ENCODE data around the gene DOK5.

The DOK5 gene

DNA sequence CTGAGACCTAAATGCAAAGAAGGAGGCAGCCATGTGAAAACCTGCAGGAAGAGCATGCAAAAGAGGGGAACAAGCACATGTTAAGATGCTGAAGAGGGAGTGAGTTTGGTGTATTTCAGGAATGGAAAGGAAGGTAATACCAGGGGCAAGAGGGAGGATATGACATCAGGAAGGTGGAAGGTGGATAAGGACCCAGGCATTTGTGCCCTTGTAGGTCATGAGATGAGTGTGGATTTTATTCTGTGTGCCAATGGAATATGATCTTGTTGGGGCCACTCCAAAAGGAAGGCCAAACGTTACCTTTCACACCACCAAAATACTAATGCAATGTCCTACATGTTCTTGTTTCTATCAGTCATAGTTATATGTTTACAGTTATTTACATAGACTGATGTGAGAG lies 17.2 kb upstream of the DOK5 start:
- TF ChIP-seq CREB1 (IDR thresholded peaks at IDR 0.05; ENCODE audit: low read depth) (no peak), TEAD4 (IDR thresholded peaks at IDR 0.05) (no peak), NFIC (IDR thresholded peaks at IDR 0.05) (no peak), EP300 (IDR thresholded peaks at IDR 0.05; ENCODE audit: borderline replicate concordance) (no peak), FOXM1 (IDR thresholded peaks at IDR 0.05; ENCODE audit: borderline replicate concordance, low read depth) (no peak), ZBTB7A (IDR thresholded peaks at IDR 0.05; ENCODE audit: low read depth) (no peak), TCF12 (IDR thresholded peaks at IDR 0.05; ENCODE audit: low read depth) (no peak), REST (IDR thresholded peaks at IDR 0.05; ENCODE audit: low read depth) (no peak), YY1 (IDR thresholded peaks at IDR 0.05; ENCODE audit: low read depth) (no peak), RAD21 (IDR thresholded peaks at IDR 0.05; ENCODE audit: low read depth) (no peak), CEBPB (IDR thresholded peaks at IDR 0.05) (no peak), TAF1 (IDR thresholded peaks at IDR 0.05; ENCODE audit: low read depth) (no peak), EGR1 (IDR thresholded peaks at IDR 0.05) (no peak)
- TF ChIP-seq, protein P1, sequence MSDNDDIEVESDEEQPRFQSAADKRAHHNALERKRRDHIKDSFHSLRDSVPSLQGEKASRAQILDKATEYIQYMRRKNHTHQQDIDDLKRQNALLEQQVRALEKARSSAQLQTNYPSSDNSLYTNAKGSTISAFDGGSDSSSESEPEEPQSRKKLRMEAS (IDR thresholded peaks at IDR 0.05), result no peak

GRCh38 chr20:54459279-54459678 lies 16.1 kb upstream of the DOK5 start:
- no peak for TF ChIP-seq NFIC (IDR thresholded peaks at IDR 0.05)
- no peak for TF ChIP-seq TEAD4 (IDR thresholded peaks at IDR 0.05)
- TF ChIP-seq FOXM1 (IDR thresholded peaks at IDR 0.05; ENCODE audit: borderline replicate concordance, low read depth), result no peak
- TF ChIP-seq YY1 (IDR thresholded peaks at IDR 0.05; ENCODE audit: low read depth), result no peak
- TF ChIP-seq RAD21 (IDR thresholded peaks at IDR 0.05; ENCODE audit: low read depth), result no peak
- no peak for TF ChIP-seq CREB1 (IDR thresholded peaks at IDR 0.05; ENCODE audit: low read depth)
- no peak for TF ChIP-seq EGR1 (IDR thresholded peaks at IDR 0.05)
- TF ChIP-seq USF1 (IDR thresholded peaks at IDR 0.05), result no peak
- no peak for TF ChIP-seq EP300 (IDR thresholded peaks at IDR 0.05; ENCODE audit: borderline replicate concordance)

GRCh38 chr20:54464003-54464402 lies 11.4 kb upstream of the DOK5 start:
- TF ChIP-seq YY1 (IDR thresholded peaks at IDR 0.05; ENCODE audit: low read depth) (no peak), REST (IDR thresholded peaks at IDR 0.05; ENCODE audit: low read depth) (no peak), CEBPB (IDR thresholded peaks at IDR 0.05) (no peak), ZBTB7A (IDR thresholded peaks at IDR 0.05; ENCODE audit: low read depth) (no peak), EGR1 (IDR thresholded peaks at IDR 0.05) (no peak), TCF12 (IDR thresholded peaks at IDR 0.05; ENCODE audit: low read depth) (no peak), FOXM1 (IDR thresholded peaks at IDR 0.05; ENCODE audit: borderline replicate concordance, low read depth) (no peak), EP300 (IDR thresholded peaks at IDR 0.05; ENCODE audit: borderline replicate concordance) (no peak), TAF1 (IDR thresholded peaks at IDR 0.05; ENCODE audit: low read depth) (no peak), CREB1 (IDR thresholded peaks at IDR 0.05; ENCODE audit: low read depth) (no peak), NFIC (IDR thresholded peaks at IDR 0.05) (no peak), RAD21 (IDR thresholded peaks at IDR 0.05; ENCODE audit: low read depth) (no peak), USF1 (IDR thresholded peaks at IDR 0.05) (no peak), TEAD4 (IDR thresholded peaks at IDR 0.05) (no peak)
- TF ChIP-seq, protein P1 (IDR thresholded peaks at IDR 0.05), result no peak

GRCh38 chr20:54466127-54466526 lies 9.3 kb upstream of the DOK5 start:
- no peak for TF ChIP-seq TCF12 (IDR thresholded peaks at IDR 0.05; ENCODE audit: low read depth)
- TF ChIP-seq NFIC (IDR thresholded peaks at IDR 0.05), result no peak
- no peak for TF ChIP-seq USF1 (IDR thresholded peaks at IDR 0.05)
- TF ChIP-seq YY1 (IDR thresholded peaks at IDR 0.05; ENCODE audit: low read depth), result no peak
- TF ChIP-seq, protein P1 (IDR thresholded peaks at IDR 0.05), result no peak
- no peak for TF ChIP-seq TEAD4 (IDR thresholded peaks at IDR 0.05)
- no peak for TF ChIP-seq EP300 (IDR thresholded peaks at IDR 0.05; ENCODE audit: borderline replicate concordance)

DNA sequence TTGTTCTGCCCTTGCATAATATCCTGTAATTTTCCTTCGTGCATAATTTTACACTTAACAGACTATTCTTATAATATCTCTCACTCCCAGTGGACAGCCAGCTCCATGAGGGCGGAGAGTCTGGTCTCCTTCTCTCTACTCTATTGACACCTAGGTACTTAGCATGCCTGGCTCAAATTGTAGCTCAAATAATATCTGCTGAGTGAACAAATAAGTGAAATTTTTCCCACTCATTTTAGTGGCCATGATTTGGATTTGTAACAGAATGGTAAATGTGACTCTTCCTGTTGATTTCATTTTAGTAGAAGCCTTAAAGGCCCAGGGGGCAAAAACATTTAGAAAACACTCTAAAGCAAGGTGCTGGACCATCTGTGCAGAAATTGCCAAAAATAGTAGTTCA lies 7.8 kb upstream of the DOK5 start:
- TF ChIP-seq USF1 (IDR thresholded peaks at IDR 0.05) (no peak), RAD21 (IDR thresholded peaks at IDR 0.05; ENCODE audit: low read depth) (no peak)
